ENCODE measurements around the gene ZBTB7C. TPM values are rescaled to one million over a fixed set of nuclear protein-coding genes. Genes with fewer than 3 reads are reported as not detected.

ZBTB7C gene
- total RNA-seq, 1 experiment from 2014 or later, result 0.35 TPM

GRCh38 chr18:48132797-48133655 is 276.2 kb downstream of the ZBTB7C start:
- no peak for DNase-seq (ENCODE audit: extremely low read depth, low read depth)

GRCh38 chr18:48131042-48131441 is 278.1 kb downstream of the ZBTB7C start:
- no peak for DNase-seq (ENCODE audit: extremely low read depth, low read depth)

GRCh38 chr18:48129621-48130082 is 279.5 kb downstream of the ZBTB7C start:
- DNase-seq (ENCODE audit: extremely low read depth, low read depth), result no peak

GRCh38 chr18:48127606-48128005 is 281.6 kb downstream of the ZBTB7C start:
- DNase-seq (ENCODE audit: extremely low read depth, low read depth), result no peak

GRCh38 chr18:48126240-48126639 is 282.9 kb downstream of the ZBTB7C start:
- DNase-seq (ENCODE audit: extremely low read depth, low read depth), result no peak

- DNase-seq (ENCODE audit: extremely low read depth, low read depth), result no peak
These were observed 283.5 kb downstream of the ZBTB7C start for GRCh38 chr18:48125724-48126123.

GRCh38 chr18:48124857-48125626 is 284.1 kb downstream of the ZBTB7C start:
- no peak for DNase-seq (ENCODE audit: extremely low read depth, low read depth)

- DNase-seq (ENCODE audit: extremely low read depth, low read depth), result no peak
These were observed 285.2 kb downstream of the ZBTB7C start for GRCh38 chr18:48123941-48124340.

GRCh38 chr18:48123324-48123723 is 285.9 kb downstream of the ZBTB7C start:
- no peak for DNase-seq (ENCODE audit: extremely low read depth, low read depth)

- DNase-seq (ENCODE audit: extremely low read depth, low read depth), result no peak
These were observed 286.4 kb downstream of the ZBTB7C start for GRCh38 chr18:48122816-48123215.

- DNase-seq (ENCODE audit: extremely low read depth, low read depth), result no peak
These were observed 286.8 kb downstream of the ZBTB7C start for GRCh38 chr18:48122376-48122775.

- no peak for DNase-seq (ENCODE audit: extremely low read depth, low read depth)
These were observed 287.4 kb downstream of the ZBTB7C start for GRCh38 chr18:48121752-48122151.

GRCh38 chr18:48119204-48119603 is 290.0 kb downstream of the ZBTB7C start:
- no peak for DNase-seq (ENCODE audit: extremely low read depth, low read depth)

- DNase-seq (ENCODE audit: extremely low read depth, low read depth), result no peak
These were observed 292.1 kb downstream of the ZBTB7C start for GRCh38 chr18:48116873-48117630.

- no peak for DNase-seq (ENCODE audit: extremely low read depth, low read depth)
These were observed 293.2 kb downstream of the ZBTB7C start for GRCh38 chr18:48116017-48116416.

GRCh38 chr18:48113691-48114090 is 295.5 kb downstream of the ZBTB7C start:
- no peak for DNase-seq (ENCODE audit: extremely low read depth, low read depth)

GRCh38 chr18:48111587-48111986 is 297.6 kb downstream of the ZBTB7C start:
- DNase-seq (ENCODE audit: extremely low read depth, low read depth), result no peak

GRCh38 chr18:48110797-48111196 is 298.4 kb downstream of the ZBTB7C start:
- DNase-seq (ENCODE audit: extremely low read depth, low read depth), result no peak

- no peak for DNase-seq (ENCODE audit: extremely low read depth, low read depth)
These were observed 299.2 kb downstream of the ZBTB7C start for GRCh38 chr18:48109961-48110493.

GRCh38 chr18:48108136-48108535 is 301.0 kb downstream of the ZBTB7C start:
- no peak for DNase-seq (ENCODE audit: extremely low read depth, low read depth)

Data from NCI-H460 (cell line).